Mesothelial cell of epicardium (in vitro differentiated cells): Measurements from ENCODE around the gene ICAM2. TPM values are rescaled to one million over a fixed set of nuclear protein-coding genes. Genes with fewer than 3 reads are reported as not detected.

Source experiments
- DNase-seq, 2 experiments: peaks; one replicate each; pipeline ENCODE4 v3.0.0; 2021; ENCODE audit warnings: low spot score in 2 of 2; ENCODE audit not compliant: unreplicated experiment in 2 of 2
- H3K27ac Mint-ChIP-seq: 2 replicates; pipeline ENCODE4 v1.8.0; 2021; ENCODE audit warnings: mixed read lengths
- H3K27me3 Mint-ChIP-seq: 2 replicates; pipeline ENCODE4 v1.8.0; 2021; ENCODE audit warnings: low read depth, mixed read lengths
- H3K36me3 Mint-ChIP-seq: 2 replicates; pipeline ENCODE4 v1.8.0; 2021; ENCODE audit warnings: mixed read lengths
- H3K4me1 Mint-ChIP-seq: 2 replicates; pipeline ENCODE4 v1.8.0; 2021; ENCODE audit warnings: mixed read lengths
- H3K4me3 Mint-ChIP-seq: 2 replicates; pipeline ENCODE4 v1.8.0; 2021; ENCODE audit warnings: mild to moderate bottlenecking, moderate library complexity, mixed read lengths
- H3K9me3 Mint-ChIP-seq: 2 replicates; pipeline ENCODE4 v1.8.0; 2021; ENCODE audit warnings: mixed read lengths
- total RNA-seq: library from RNA; stranded (reverse); gene quantifications from 3 replicates; pipeline ENCODE4 v1.2.1, GENCODE V29; 2021
- TF ChIP-seq, protein P1 (sequence below): fragments of 200-600 bp; sonication (generic); IDR thresholded peaks from one replicate; pipeline ENCODE4 v1.5.0; 2021; ENCODE audit warnings: antibody characterized with exemption; ENCODE audit not compliant: unreplicated experiment

The ICAM2 gene
- total RNA-seq, 1 donor from 2014 or later, result 0.22 TPM

DNA sequence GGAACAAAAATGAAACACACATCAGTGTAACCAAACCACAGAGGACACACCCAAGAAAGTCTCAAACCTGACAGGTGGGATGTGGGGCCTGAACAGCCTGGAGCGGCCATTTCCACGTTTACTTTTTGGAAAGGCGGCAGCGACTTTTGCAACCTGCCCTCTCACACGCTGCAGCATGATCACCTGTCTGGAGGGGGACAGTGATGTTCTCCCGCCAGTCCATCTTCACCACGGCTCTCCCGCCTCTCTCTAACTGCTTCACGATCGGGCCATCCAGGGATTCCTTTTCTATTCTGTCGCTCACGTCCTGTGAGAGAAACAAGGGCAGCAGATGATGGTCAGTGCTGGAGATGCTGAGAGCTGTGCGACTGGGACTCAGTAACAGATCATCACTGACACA, 24.7 kb upstream of the ICAM2 start:
- Mint-ChIP-seq H3K27ac (no peak overlapping the region), H3K36me3 (peaks cover 28% of the 10 kb centered on the region), H3K4me1 (no peaks in the 10 kb centered on the region), H3K27me3 (no peaks in the 10 kb centered on the region), H3K4me3 (no peak overlapping the region), H3K9me3 (no peaks in the 10 kb centered on the region)
- TF ChIP-seq, protein P1, sequence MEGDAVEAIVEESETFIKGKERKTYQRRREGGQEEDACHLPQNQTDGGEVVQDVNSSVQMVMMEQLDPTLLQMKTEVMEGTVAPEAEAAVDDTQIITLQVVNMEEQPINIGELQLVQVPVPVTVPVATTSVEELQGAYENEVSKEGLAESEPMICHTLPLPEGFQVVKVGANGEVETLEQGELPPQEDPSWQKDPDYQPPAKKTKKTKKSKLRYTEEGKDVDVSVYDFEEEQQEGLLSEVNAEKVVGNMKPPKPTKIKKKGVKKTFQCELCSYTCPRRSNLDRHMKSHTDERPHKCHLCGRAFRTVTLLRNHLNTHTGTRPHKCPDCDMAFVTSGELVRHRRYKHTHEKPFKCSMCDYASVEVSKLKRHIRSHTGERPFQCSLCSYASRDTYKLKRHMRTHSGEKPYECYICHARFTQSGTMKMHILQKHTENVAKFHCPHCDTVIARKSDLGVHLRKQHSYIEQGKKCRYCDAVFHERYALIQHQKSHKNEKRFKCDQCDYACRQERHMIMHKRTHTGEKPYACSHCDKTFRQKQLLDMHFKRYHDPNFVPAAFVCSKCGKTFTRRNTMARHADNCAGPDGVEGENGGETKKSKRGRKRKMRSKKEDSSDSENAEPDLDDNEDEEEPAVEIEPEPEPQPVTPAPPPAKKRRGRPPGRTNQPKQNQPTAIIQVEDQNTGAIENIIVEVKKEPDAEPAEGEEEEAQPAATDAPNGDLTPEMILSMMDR, result no peak
- DNase-seq, result no peak

DNA sequence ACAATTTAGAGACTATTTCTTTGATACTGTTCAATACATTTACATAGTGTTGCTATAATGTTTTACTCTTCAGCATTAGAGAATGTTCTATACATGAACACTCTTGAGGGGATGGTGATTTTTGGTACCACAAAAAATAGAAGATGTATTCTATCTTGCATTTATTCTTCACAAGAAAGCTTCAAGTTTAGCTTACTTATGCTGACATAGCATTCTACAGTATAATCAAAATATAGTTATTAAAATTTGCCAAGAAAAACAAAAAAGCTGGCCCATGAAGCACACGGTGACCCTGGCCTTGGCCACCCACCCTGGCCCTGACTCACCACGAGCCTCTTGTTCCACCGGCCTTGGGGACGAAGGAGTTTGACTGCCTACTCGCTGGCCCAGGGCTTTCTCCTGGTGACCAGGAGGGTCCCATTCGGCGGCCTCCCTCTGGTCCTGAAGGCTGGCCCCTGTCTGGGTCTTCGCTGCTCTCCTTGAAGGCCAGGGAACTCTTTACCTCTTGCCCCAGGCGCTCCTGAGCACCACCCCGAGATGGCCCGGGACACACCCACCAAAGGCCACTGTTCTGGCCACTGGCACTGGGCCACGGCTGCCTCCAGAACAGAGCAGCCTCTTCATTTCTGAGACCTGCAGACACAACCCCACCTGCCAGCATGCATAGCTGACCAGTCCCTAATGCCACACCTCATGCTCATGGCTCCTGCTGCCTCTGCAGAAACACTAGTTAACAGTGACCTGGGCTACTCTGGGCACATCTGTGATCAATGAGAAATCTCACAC, 22.5 kb upstream of the ICAM2 start:
- H3K4me1 Mint-ChIP-seq, result no peaks in the 10 kb centered on the region
- H3K4me3 Mint-ChIP-seq, result no peak overlapping the region
- no peak for DNase-seq
- TF ChIP-seq, protein P1, result no peak
- H3K27me3 Mint-ChIP-seq, result no peaks in the 10 kb centered on the region
- H3K9me3 Mint-ChIP-seq, result no peaks in the 10 kb centered on the region
- H3K27ac Mint-ChIP-seq, result no peak overlapping the region
- H3K36me3 Mint-ChIP-seq, result peaks cover 26% of the 10 kb centered on the region

DNA sequence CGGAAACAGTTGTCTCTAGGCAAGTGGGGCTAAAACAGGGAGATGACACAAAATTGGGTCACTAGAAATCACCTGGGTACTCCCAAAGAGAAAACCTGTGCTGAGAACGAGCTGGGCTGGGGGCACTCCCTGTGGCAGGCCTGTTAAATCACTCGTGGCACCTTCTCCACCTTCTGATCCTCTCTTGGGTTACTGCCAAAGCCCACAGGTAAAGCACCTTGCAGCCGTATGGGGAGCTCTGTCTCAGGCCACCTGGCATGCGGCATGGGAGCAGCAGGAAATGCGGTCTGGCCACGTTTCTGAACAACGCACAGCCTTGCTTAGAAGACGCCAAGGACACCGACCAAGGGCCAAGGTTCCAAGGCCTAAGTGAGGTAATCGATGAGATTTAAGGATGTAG, 21.5 kb upstream of the ICAM2 start:
- Mint-ChIP-seq H3K36me3 (peaks cover 26% of the 10 kb centered on the region), H3K27me3 (no peaks in the 10 kb centered on the region), H3K4me1 (no peaks in the 10 kb centered on the region), H3K4me3 (no peak overlapping the region), H3K27ac (no peak overlapping the region), H3K9me3 (no peaks in the 10 kb centered on the region)
- TF ChIP-seq, protein P1, result no peak
- no peak for DNase-seq

DNA sequence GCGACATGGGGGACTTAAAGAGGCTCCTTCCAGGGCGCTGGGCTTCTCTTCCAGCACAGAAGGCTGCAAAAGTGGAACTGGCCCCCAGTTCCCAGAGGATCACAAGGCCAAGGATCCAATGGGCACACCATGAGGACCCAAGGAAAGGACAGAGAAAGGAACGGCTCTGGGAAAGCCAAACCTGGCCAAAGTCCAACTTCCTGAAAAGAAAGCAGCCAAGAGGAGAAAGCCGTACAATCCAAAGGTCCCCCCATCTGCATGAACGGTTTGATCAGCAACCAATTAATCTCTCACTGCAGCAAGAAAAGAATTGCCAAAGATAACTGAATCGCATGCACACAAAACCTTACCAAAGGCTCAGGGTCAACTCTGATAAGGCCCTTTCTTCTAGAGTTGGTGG, 19.8 kb upstream of the ICAM2 start:
- no peaks in the 10 kb centered on the region for H3K9me3 Mint-ChIP-seq
- no peak for DNase-seq
- H3K36me3 Mint-ChIP-seq, result peaks cover 12% of the 10 kb centered on the region
- no peak overlapping the region for H3K4me3 Mint-ChIP-seq
- H3K4me1 Mint-ChIP-seq, result no peaks in the 10 kb centered on the region
- no peak overlapping the region for H3K27ac Mint-ChIP-seq
- TF ChIP-seq, protein P1, result no peak
- no peaks in the 10 kb centered on the region for H3K27me3 Mint-ChIP-seq

DNA sequence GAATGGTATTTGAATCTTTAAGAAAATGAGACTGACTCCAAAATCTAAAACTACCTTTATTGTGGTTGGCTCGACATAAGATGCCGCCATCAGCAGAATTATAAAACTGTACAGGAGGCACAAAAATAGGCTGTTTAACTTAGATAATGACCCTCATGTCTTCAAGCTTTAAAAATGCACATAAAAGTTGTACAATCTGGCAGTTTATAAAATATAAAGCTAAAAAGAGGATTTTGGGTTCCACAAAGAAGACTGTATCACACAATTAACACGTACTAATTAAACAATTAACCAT, 18.6 kb upstream of the ICAM2 start:
- no peak for DNase-seq
- Mint-ChIP-seq H3K36me3 (peaks cover 7% of the 10 kb centered on the region), H3K4me3 (no peak overlapping the region), H3K27me3 (no peaks in the 10 kb centered on the region), H3K27ac (no peak overlapping the region), H3K9me3 (no peaks in the 10 kb centered on the region), H3K4me1 (no peaks in the 10 kb centered on the region)
- TF ChIP-seq, protein P1, result no peak
